GM19455 (cell line): ENCODE results near the gene PITRM1.

ENCODE experiments used
- ATAC-seq: cut with Tn5 transposase; IDR thresholded peaks from one replicate; pipeline ENCODE4 v1.9.1; 2021; ENCODE audit not compliant: unreplicated experiment

PITRM1 gene

DNA sequence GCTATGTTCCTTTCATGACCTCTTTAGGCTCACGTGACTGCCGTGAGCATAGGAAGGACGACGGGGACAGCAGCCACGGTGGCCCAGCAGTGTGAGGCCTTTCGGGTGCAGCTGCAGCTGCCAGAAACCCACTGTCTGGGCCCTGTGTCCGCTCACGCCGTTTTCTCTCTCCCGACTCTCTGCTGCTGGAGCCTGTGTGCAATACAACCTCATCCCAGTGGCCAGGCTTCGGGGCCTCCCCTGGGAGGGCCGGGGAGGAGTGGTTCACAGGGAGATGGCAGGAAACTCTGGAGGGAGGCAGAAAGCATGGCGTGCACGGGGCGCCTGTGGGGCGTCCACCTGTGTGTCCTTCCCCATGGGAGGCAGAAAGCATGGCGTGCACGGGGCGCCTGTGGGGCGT lies 66.7 kb downstream of the PITRM1 start:
- ATAC-seq = no peak

GRCh38 chr10:3105166-3105565 lies 67.4 kb downstream of the PITRM1 start:
- ATAC-seq = no peak

DNA sequence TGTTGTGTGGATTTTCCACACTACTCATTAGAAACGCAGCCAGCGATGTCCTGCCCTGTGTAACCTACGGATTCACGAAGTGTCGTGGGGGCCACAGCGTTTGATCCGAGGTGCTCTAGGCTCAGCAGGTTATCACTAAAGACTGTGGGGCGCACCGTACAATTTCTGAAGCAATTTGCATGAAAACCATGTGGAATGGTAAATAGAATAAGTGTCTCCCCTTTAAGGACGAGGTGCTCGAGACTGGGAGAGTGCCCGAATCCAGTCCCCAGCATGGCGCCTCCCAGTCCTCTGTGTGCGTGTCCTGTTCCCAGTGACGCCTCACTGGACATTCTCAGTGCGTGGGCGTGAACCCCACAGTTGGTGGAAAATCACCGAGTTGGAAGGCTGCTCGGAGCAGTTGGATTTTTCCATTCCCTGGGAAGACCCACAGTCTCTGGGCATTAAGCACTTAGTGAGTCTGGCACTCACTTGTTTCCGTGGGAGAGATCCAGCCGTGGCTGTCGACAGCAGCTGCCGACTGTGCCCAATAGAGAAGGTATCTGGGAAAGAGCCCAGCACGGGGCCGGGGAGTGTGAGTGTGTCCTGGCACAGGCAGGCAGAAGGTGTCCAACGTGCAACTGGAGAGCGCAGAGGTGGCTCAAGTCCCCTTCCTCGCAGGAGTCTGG lies 68.2 kb downstream of the PITRM1 start:
- no peak for ATAC-seq

DNA sequence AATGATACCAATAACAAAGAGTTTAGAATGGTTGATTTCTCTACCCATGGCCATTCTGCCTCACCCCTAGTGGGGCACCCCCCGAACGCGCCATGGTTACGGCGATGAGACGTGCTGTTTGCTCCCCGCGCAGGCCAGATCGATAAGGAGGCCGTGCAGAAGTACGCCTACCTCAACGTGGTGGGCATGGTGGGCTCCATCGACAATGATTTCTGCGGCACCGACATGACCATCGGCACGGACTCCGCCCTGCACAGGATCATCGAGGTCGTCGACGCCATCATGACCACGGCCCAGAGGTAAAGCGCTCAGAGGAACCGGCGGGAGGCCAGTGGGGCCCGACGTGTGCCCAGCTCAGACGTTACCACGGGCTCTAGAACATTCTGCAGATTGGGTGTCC lies 68.9 kb downstream of the PITRM1 start:
- no peak for ATAC-seq

DNA sequence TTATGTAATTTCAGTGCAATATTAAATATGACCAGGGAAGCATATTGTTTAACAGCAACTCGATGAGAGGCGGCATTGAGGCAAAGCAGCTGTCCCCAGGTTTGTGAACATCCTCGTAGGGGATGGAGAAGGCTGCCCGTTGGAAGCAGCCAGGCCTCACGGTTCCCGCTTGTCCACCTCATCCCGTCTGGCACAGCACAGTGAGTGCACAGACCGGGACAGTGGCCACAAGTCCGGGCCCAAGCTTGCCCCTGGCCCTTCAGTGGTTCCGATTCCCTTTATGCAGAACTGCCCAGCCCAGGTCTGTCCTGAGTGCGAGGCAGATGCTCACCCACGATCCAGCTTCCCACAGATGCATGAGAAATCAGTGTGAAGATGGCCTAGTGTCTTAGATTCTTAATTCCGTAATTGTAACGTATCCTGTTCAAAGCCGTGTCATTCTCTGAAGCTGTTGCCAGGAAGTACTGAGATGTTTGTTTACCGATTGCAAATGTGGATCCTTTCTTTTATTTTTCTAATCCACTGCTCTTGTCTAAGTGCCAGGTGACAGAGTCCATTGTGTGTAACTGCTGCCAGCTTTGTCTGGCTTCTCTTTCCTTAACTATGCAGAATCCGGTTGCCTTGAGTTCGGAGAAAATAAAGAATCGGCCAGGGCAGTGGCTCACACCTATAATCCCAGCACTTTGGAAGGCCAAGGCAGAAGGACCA lies 69.7 kb downstream of the PITRM1 start:
- ATAC-seq = no peak

DNA sequence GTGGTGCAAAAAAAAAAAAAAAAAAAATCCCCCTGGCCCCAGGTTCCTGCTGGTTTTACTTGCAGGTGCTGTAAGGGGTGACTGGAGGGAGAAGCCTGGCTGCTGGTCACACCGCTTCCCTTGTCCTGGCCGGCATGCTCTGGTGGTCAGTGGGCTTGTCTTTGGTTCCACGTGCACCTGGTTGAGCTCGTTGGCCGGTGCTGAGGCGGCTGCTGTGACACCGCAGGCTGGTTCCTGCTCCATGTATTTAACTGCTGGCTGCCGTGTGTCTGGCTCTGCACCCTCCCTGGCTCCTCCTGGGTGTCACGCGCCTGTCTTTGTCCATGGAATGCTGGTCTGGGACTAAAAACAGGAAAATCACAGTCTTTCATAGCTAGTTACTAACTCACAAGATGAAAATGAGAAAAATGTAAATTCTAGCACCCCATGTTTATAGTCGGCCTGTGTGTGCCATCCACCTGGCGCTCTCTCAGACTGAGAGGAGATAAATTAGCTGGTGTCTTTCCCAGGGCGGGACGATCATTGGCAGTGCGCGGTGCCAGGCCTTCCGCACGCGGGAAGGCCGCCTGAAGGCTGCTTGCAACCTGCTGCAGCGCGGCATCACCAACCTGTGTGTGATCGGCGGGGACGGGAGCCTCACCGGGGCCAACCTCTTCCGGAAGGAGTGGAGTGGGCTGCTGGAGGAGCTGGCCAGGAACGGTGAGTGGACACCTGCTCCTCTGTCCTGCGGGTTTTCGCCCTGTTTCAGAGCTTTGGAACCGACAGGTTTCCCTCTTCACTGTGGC lies 71.5 kb downstream of the PITRM1 start:
- ATAC-seq = no peak

DNA sequence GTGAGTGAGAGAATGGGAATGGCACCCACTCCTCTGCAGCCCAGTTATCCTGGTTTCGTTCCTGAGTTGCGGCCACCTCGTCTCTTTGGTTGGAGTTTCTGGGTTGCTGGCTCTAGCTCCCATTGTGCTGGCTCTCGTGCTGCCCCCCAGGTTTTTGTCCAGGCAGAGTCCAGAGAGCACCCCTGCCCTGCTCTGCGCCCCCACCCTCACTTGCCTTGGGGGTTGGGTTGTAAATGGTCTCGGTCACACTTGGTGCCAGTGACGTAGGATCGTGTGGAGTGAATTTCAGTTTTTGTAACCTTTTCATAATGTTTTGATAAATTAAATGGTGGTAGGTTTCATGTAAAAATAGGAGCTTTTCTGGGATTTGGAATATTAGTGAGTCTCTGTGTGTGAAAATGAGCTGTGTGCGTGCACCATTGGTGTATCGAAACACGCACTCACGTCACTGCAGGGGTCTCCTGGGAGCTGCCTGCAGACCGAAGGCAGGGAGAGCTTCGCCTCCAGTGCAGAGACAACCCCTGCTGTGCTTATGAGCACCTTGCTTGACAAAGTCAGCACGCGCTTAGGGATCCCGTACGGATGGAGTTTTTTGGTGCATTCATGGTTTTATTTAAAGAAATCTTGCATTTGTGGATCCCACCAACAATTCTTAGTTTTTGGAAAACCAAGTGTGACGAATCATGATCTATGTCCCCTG lies 72.3 kb downstream of the PITRM1 start:
- ATAC-seq = no peak

GRCh38 chr10:3099291-3100092 lies 73.1 kb downstream of the PITRM1 start:
- ATAC-seq = no peak

DNA sequence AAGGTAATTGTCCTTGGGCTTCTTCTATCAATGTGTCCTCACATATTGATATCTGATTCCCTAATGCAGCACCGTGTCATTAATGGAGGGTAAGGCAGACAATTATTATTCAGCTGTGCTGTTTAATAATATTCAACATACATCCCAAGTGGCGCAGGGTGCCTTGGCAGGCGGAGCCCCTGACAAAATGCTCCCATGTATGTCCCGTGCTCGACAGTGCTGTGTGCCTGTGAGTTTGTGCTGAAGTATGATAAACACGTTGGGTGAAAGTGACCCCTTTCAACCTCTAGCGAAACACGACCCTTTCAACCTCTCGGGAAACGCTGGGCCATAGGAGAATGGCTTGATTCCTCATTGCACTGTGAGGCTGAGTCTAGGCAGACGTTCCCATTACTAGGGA lies 73.9 kb downstream of the PITRM1 start:
- ATAC-seq = no peak

DNA sequence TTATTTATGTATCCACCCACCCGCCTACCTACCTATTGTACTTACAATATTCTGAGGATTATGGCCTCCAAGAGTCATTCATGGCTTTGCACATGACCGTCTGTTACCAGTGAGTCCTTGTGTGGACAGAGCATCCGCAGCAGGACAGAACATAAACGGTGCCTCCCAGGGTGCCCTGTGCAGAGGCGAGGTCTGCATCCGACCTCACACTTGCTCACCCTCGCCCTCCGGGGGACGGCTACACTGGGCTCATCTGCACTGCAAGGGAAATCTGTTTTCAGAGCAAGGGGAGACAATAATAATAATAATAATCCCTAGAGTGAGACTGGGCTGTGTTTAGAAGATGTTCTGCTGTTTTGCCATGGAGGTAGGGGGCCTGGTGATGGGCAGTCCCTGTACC lies 75.4 kb downstream of the PITRM1 start:
- ATAC-seq = no peak

GRCh38 chr10:3096149-3096548 lies 76.4 kb downstream of the PITRM1 start:
- ATAC-seq = no peak

DNA sequence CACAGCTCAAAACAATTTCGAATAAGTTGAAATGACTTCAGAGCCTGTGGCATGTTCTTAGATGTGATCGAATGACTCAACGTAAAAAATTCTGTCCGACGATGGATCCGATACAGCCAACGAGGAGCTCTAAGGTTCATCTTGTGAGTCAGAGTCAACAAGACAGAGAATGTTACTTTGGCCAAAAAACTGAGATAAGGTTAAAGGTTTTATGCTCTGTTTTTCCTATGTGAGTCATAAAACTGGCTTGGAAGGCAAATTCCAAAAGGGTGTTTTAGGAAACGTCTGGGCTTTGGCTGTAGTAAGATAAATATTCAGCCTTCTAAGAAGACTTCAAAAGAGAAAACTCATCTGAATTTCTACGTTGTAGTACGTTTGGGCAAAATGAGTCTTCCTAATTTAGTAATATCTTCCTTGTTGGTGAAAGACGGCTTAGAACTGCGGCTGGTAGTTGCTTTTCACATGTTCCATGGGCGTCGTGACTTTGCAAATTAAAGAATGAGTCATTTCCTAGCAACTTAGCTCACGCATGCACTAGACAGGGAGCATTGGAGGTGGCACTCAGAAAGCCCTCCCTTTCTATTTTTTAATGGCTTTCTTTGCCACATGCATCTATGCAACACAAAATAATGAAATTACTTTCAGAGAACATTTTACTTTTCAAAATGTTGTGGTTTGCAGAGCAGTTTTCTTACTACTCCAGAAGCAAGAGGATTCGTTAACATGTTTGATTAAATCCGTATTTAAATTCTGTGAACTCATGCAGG lies 77.0 kb downstream of the PITRM1 start:
- ATAC-seq = no peak

- no peak for ATAC-seq
Measured at GRCh38 chr10:3094609-3095036, 78.0 kb downstream of the PITRM1 start.

DNA sequence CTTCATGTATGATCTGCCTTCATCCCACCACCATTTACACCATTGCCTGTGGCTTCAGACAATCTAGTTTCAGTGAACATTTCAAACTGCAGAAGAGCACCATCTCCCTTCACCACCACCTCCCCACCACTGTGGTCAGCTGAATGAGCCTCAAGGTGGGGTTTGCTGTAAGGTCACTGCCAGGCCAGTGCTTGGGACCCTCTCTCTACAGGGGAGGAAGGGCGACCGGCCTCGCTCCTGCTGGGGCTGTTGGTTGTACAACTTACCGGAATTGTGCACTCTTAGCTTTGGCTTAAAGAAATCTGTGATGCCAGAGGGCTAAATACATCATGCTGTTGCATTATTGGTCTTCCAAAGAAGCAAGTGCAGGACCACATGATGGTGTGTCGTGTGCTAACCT lies 78.6 kb downstream of the PITRM1 start:
- no peak for ATAC-seq

GRCh38 chr10:3091921-3092320 lies 80.7 kb downstream of the PITRM1 start:
- ATAC-seq = no peak

DNA sequence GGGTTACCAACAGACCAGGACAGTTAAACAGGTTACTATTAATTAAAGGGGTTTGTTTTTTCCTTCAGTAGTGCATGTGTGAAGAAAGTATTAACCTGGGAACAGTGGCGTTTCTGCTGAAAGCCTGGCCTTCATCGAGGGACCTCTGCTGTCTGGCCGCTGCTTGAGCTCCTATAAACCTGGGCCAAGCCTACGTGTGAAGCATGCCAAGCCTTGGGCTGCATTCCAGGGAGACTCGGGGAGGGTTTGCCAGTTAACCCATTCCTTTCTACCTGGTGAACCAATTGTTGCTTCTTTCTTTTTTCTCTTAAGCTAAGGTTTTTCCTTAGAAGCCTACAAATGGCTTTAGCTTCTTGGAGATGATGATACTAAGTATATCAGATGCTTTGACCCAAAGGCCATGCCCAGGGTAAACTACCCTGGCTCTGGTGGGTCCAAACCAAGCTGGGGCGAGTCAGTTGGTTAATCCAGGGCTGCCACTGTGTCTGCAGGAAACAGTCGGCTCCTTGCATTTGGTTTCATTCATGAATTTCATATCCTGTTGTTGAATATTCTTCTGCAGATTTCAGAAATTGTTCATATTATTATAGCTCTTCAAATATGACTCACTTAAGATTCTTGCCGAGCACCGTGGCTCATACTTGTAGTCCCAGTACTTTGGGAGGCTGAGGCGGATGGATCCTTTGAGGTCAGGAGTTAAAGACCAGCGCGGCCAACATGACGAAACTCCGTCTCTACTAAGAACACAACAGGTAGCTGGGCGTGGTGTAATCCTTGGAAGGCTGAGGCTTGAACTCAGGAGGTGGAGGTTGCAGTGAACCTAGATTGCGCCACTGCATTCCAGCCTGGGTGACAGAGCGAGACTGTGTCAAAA lies 81.4 kb downstream of the PITRM1 start:
- ATAC-seq = peak; percentile 59

- ATAC-seq = no peak
Measured at GRCh38 chr10:3090388-3090787, 82.2 kb downstream of the PITRM1 start.
